Small intestine (tissue), 7 donors: Measurements from ENCODE around the gene TMEM175. TPM values are rescaled to one million over a fixed set of nuclear protein-coding genes. Genes with fewer than 3 reads are reported as not detected.

ENCODE experiments used
- DNase-seq, 2 donors: peaks; one replicate each; pipeline versions ENCODE4 v3.0.0 to v3.0.0-alpha.2; 2013
- FAIRE-seq: peaks from 2 replicates; lab custom pipeline; 2012; peaks lifted over from hg19 to GRCh38; lab: Jason Lieb, UNC
- H3K27ac ChIP-seq, 3 donors: one replicate each; pipeline ENCODE4 v1.5.1; 2013; ENCODE audit warnings: low read length in 2 of 3, mild to moderate bottlenecking in 2 of 3, control low read depth in 1 of 3, inconsistent platforms in 1 of 3, low read depth in 1 of 3, moderate library complexity in 1 of 3
- H3K27me3 ChIP-seq, 3 donors: one replicate each; pipeline ENCODE4 v1.6.1; 2013; ENCODE audit warnings: low read length in 3 of 3, inconsistent platforms in 1 of 3; ENCODE audit not compliant: control insufficient read depth in 3 of 3, insufficient read depth in 3 of 3
- H3K36me3 ChIP-seq, 3 donors: one replicate each; pipeline ENCODE4 v1.6.1; 2013; ENCODE audit warnings: low read length in 3 of 3, inconsistent platforms in 1 of 3, low read depth in 1 of 3, mild to moderate bottlenecking in 1 of 3, moderate library complexity in 1 of 3; ENCODE audit not compliant: control insufficient read depth in 3 of 3, insufficient read depth in 2 of 3
- H3K4me1 ChIP-seq, 3 donors: one replicate each; pipeline ENCODE4 v1.6.1; 2013; ENCODE audit warnings: low read length in 2 of 3, inconsistent platforms in 1 of 3, low read depth in 1 of 3, mild to moderate bottlenecking in 1 of 3, moderate library complexity in 1 of 3; ENCODE audit not compliant: control insufficient read depth in 3 of 3, insufficient read depth in 2 of 3
- H3K4me3 ChIP-seq, 3 donors: one replicate each; pipeline ENCODE4 v1.5.1; 2013; ENCODE audit warnings: low read length in 3 of 3, control low read depth in 1 of 3, inconsistent platforms in 1 of 3, low read depth in 1 of 3, mild to moderate bottlenecking in 1 of 3, moderate library complexity in 1 of 3
- H3K9me3 ChIP-seq, 2 donors: one replicate each; pipeline ENCODE4 v1.6.1; 2013; ENCODE audit warnings: low read depth in 1 of 2, low read length in 1 of 2; ENCODE audit not compliant: control insufficient read depth in 2 of 2, insufficient read depth in 1 of 2
- WGBS, 3 donors: extraction: QIAGEN DNeasy Blood & Tissue Kit; methylation state at CpG; one replicate each; pipeline ENCODE4 v1.1.7; 2013; 5-methylcytosine and 5-hydroxymethylcytosine counted together
- polyA plus RNA-seq, 4 donors: library from polyadenylated mRNA; stranded (reverse) in 3 of 4; unstranded in 1 of 4; fragments of 200-250 nt in 3 of 4; fragments of 120-200 nt in 1 of 4; gene quantifications; one replicate each; pipeline versions ENCODE4 v1.2.1 to v1.2.3, GENCODE V29; 2013
- donor health status: healthy with polysubstance abuse.
- donor health status: control.
- donor health status: control.
- donor health status: Bipolar disorder and iron deficiency.
- donor health status: healthy.

TMEM175 gene
- polyA plus RNA-seq, 4 donors: 23.1 to 29.5 (median 24.3) TPM

DNA sequence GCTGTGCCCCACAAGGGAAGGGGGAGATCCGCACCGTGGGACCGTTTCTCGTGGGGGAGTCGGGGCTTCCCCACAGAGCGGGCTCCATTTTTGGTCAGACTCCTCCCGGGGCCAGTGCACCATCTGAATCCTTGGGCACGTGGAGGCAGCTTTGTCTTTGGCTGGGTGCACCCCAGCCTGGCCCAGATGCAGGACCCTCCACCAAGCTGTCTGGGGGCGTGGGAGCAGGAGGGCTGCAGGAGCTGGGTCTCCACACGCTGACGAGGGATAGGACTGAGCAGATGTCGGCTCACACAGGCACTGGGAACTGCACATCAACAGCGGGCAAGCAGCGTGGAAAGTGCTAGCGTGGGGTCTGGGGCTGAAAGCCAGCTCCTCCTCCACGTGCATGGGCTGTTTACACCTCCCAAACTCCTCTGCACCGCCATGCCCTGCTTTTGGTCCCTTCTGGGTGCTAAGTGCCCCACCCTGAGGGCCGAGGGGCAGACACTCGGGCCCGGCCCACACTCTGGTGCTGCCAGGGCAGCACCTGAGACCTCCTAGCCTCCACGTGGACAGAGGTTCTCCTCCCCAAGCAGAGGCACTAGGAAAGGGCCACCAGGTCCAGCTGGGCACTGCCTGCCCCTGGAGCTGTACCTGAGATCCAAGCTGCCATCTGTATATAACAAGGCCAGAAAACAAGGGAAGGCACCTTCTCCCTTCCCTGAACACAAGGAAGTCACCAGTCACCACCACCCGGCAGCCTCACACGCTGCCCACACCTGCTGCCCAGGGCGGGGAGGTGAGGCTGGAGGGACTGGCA lies 27.3 kb downstream of the TMEM175 start:
- no peak overlapping the region for H3K27ac ChIP-seq
- H3K36me3 ChIP-seq: peaks cover 4 to 84% (median 19%) of the 10 kb centered on the region in 3 donors
- no peak for FAIRE-seq
- H3K27me3 ChIP-seq: no peaks in the 10 kb centered on the region
- H3K4me3 ChIP-seq: no peak overlapping the region
- no peak for DNase-seq
- H3K9me3 ChIP-seq: no peaks in the 10 kb centered on the region
- WGBS, 3 donors: 83% methylated on average over 23 to 24 of the region's 24 CpGs
- no peaks in the 10 kb centered on the region for H3K4me1 ChIP-seq

GRCh38 chr4:960140-960635 lies 27.9 kb downstream of the TMEM175 start:
- peaks cover 3 to 87% (median 19%) of the 10 kb centered on the region in 3 donors for H3K36me3 ChIP-seq
- WGBS, 3 donors: 85 to 88% (median 87%) methylated on average over 15 to 16 of the region's 16 CpGs

DNA sequence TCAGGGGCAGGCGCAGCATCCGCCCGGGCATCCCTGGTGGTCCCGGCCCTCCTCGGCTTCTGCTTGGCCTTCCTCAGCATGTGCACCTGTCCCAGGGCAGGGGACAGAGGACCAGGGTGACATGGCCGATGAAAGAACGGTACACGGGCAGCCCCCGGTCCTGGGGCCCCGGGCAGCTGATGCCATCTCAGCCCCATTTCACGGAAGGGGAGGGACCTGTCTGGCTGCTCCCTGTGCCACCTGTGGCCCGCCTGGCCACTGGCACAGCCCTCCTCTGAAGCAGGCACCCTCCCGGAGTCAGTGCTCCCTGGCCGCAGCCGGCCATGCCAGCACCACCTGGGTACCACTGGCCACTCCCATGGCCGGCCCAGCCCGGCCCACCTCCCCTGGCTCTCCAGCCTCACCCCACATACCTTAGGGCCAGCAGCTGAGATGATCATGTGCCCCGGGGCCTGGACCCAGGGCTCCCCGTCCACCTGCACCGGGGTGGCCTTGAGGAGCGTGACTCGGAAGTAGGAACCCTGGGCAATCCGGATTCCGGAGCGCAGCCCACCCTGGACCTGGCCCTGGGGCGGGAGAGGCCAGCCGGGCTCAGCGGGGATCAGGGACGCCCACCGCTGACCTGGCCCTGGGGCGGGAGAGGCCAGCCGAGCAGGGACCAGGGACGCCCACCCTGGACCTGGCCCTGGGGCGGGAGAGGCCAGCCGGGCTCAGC lies 28.5 kb downstream of the TMEM175 start:
- no peaks in the 10 kb centered on the region for H3K9me3 ChIP-seq
- 92 to 95% (median 94%) methylated on average over 30 to 35 of the region's 35 CpGs for WGBS, 3 donors
- no peak for FAIRE-seq
- DNase-seq: no peak
- H3K36me3 ChIP-seq: peaks cover 4 to 87% (median 24%) of the 10 kb centered on the region in 3 donors
- no peaks in the 10 kb centered on the region for H3K27me3 ChIP-seq
- H3K4me3 ChIP-seq: no peak overlapping the region
- H3K4me1 ChIP-seq: no peaks in the 10 kb centered on the region
- no peak overlapping the region for H3K27ac ChIP-seq

More at GRCh38 chr4:960140-960635, 27.9 kb downstream of the TMEM175 start:
- FAIRE-seq: no peak
- Histone ChIP-seq H3K27ac (no peak overlapping the region), H3K9me3 (no peaks in the 10 kb centered on the region), H3K4me1 (no peaks in the 10 kb centered on the region), H3K4me3 (no peak overlapping the region), H3K27me3 (no peaks in the 10 kb centered on the region)
- no peak for DNase-seq

DNA sequence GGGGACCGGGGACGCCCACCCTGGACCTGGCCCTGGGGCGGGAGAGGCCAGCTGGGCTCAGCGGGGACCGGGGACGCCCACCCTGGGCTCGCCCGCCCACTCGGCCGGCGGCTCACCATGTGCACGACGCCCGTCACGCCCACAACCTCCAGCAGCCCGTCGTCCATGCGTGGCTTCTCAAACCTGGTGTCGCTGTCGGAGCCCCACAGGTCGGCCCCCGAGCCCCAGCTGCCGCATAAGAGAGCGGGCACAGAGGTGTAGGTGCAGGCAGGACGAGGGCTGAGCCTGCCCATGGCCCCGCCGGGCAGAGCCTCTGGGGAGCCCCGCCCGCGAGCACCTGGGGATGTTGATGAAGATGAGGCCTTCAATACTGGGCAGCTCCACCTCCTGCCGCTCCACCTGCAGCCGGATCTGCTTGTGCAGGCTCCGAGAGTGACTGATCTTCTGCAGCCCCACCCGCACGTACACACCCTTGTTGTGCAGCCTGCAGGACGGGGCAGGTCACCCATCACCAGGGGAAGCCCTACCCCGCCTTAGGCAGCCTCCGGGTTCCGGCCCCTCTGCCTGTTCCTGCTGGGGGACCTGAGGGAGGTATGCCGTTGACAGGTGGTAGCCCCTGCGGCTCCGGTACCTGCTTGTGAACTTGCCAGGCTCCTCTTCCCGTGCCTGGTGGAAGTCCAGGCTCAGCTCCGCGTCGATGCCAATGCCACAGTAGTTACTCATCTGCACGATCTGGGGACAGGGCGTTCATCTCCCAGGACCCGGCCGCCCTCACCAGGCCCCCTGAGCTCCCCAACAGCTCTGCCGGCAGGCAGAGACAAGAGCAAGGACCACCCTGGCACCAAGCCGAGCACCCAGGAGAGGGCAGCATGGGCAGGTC lies 29.3 kb downstream of the TMEM175 start:
- peak in 1 of 2 donors; percentile 38 for DNase-seq
- H3K27me3 ChIP-seq: no peaks in the 10 kb centered on the region
- no peak overlapping the region for H3K4me3 ChIP-seq
- no peaks in the 10 kb centered on the region for H3K9me3 ChIP-seq
- H3K27ac ChIP-seq: no peak overlapping the region
- no peak for FAIRE-seq
- peaks cover 11 to 92% (median 27%) of the 10 kb centered on the region in 3 donors for H3K36me3 ChIP-seq
- no peaks in the 10 kb centered on the region for H3K4me1 ChIP-seq
- WGBS, 3 donors: 78 to 90% (median 88%) methylated on average over 40 to 52 of the region's 52 CpGs

GRCh38 chr4:962231-963208 lies 30.3 kb downstream of the TMEM175 start:
- Histone ChIP-seq H3K4me3 (no peak overlapping the region), H3K4me1 (no peaks in the 10 kb centered on the region), H3K36me3 (peaks cover 11 to 93% (median 27%) of the 10 kb centered on the region in 3 donors), H3K9me3 (no peaks in the 10 kb centered on the region), H3K27ac (no peak overlapping the region), H3K27me3 (no peaks in the 10 kb centered on the region)
- WGBS, 3 donors: 90 to 93% (median 91%) methylated on average over 47 to 54 of the region's 54 CpGs
- FAIRE-seq (no peak), DNase-seq (no peak)

DNA sequence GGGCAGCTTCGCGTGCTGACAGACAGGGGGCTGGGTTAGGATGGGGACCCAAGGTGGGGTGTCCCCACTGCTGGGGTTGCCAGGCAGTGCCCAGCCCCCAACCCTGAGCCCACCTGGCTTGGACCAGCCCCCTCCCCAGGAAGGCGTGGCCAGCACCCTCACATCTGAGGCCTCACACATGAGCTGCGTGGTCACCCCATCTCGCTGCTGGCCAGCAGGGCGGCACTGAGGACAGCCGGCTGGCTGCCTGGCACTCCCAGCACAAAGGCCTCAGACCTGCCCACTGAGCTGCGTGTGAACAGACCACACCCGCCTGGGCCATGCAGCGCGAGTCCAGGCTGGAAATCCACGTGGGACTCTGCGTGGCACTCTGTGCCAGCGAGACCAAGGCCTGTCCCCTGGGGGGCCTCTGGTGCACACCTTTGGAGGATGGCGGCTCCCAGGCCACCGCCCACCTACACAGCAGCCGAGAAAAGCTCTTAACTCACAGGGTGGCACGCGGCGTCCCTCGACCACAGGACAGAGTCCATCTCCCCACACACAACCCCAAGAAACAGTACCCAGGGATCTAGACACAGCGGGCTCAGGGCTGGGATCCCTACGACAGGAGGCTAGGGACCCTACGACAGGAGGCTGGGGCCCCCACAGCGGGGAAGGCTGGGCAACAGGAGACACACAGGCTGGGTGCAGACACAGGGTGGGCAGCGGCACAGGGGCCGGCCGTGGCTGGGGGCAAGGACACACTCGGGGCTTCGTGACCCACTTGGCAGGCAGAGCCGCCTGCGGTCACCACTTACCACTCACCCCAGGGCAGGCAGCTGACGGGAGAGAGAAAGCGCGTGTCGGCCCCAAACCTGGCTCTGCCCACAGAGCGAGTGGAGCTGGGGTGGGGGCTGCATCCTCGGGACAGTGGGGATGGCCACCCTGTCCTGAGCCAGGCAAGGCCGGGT lies 31.3 kb downstream of the TMEM175 start:
- H3K4me3 ChIP-seq: no peak overlapping the region
- H3K4me1 ChIP-seq: peaks cover 0 to 4% (median 0%) of the 10 kb centered on the region in 3 donors
- no peaks in the 10 kb centered on the region for H3K9me3 ChIP-seq
- H3K27me3 ChIP-seq: peaks cover 0 to 5% (median 0%) of the 10 kb centered on the region in 3 donors
- peak in 1 of 2 donors; percentile 58 for DNase-seq
- peaks cover 11 to 84% (median 27%) of the 10 kb centered on the region in 3 donors for H3K36me3 ChIP-seq
- WGBS, 3 donors: 82 to 91% (median 90%) methylated on average over 30 to 39 of the region's 39 CpGs
- FAIRE-seq: no peak
- no peak overlapping the region for H3K27ac ChIP-seq
